Suprapubic skin (tissue), 3 donors: ENCODE measurements around the gene TMPRSS7.

ENCODE experiments used
- CTCF ChIP-seq, 2 donors: fragments of 200-600 bp in 1 of 2; fragments of 450-650 bp in 1 of 2; sonication (generic) in 1 of 2; IDR thresholded peaks; one replicate each; pipeline ENCODE4 v1.5.1; 2016 to 2019; ENCODE audit warnings: antibody characterized with exemption in 2 of 2, mild to moderate bottlenecking in 1 of 2, moderate library complexity in 1 of 2
- POLR2A ChIP-seq, 2 donors: fragments of 450-650 bp; IDR thresholded peaks; one replicate each; pipeline ENCODE4 v1.6.1; 2017; ENCODE audit warnings: antibody characterized with exemption in 2 of 2, mild to moderate bottlenecking in 2 of 2, moderate library complexity in 2 of 2

DNA sequence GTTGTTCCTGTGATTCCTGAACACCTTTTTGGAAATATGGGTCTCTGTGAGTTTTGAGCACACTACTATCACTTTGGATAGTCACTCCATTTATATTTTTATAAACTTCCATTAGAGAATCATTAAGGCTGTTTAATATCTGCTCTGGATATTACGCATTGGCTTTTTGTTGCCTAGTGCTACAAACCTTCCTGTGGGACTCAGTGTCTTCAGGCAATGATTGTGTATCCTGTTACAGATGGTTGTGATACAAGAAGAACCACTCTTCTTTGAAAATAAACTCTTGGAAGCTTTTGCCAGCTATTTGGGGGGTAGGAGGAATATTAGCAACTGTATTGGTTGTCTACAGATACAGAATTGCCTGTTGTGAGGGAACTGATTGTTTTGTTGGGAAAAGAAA is 82.9 kb downstream of the TMPRSS7 start:
- TF ChIP-seq CTCF (IDR thresholded peaks at IDR 0.05) (no peak), POLR2A (IDR thresholded peaks at IDR 0.05) (no peak)
